Right hindlimb (tissue), 1 donor: ENCODE data around the gene ENTHD1.

ENCODE experiments used
- DNase-seq: peaks from one replicate; pipeline ENCODE4 v3.0.0-alpha.2; 2018

Gene ENTHD1

GRCh38 chr22:39729141-39729934 lies 164.2 kb downstream of the ENTHD1 start:
- no peak for DNase-seq

GRCh38 chr22:39728236-39728860 lies 165.2 kb downstream of the ENTHD1 start:
- DNase-seq, result no peak

DNA sequence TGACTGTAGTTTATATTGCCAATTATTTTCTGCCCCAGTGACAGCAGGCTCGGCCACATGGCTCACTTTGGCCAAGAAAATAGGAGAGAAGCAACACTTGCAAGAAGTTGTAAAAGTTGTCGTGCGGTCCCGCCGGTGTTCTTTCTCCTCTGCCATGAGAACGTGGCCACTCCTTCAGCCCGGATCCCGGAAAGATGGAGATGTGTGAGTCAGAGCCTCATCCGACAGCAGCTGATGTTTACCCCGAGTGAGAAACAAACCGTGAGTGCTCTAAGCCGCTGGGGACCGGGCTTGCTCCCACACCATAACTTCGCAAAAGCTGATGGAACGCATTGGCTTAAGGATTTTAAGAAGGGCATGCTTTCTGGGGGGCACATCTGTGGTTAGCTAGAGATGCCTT lies 166.0 kb downstream of the ENTHD1 start:
- no peak for DNase-seq

GRCh38 chr22:39725351-39726035 lies 168.1 kb downstream of the ENTHD1 start:
- DNase-seq, result no peak

GRCh38 chr22:39724857-39725256 lies 168.7 kb downstream of the ENTHD1 start:
- DNase-seq, result no peak

DNA sequence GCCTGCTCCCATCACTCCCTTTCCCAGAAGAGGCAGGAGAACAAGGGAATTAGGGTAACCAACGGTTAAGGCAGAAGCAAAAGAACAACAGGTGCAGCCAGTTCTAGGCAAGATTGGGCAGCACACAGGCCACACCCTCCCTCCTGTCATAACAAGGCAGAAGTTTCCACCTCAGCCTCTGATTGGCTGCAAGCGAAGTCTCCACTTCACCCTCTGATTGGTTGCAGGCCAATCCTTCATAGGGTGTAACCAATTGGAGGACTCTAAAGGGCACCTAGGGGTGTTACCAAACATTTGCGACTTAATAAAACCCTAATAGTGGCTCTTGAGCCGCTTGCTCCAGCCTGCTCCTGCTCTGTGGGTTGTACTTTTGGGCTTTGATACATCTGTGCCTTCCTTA lies 169.2 kb downstream of the ENTHD1 start:
- DNase-seq, result no peak

DNA sequence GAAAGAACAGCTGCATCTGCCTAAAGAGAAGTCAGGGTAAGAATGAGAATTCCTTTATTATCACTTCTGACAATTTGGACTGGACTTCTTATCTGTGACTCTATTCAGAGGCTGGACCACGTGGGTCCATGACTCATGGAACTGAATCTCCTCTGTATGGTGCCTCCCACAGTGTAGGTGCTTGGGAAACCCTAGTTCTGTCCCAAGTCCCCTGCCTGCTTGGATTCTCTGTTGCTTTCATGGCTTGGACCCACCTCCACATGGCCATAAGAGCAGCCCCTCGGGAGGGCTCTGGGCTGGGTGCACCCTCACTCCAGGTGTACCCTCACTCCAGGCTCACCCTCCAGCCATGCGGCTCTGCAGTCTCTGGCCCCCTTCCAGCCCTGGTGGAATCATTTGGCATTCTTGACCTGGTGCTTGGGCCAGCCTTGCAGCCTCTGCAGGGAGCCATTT lies 169.6 kb downstream of the ENTHD1 start:
- no peak for DNase-seq

DNA sequence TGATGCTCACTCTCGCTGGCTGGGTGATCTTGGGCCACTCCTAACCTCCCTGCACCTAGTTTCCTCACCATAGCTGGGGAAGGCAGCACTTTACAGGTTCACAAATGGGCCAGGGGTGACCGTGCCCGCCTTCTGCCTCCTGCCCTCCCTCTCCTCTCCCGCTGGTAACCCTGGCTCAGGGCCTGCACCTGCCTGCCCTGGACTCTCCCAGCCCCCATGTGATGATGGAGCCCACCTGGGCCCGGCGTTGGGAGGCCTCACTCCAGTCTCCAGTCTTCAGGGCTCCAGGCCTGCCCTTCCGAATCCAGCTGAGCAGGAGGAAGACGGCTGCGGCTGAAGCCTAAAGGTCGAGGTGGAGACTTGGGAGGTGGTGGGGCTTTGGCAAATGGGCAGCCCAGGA lies 170.1 kb downstream of the ENTHD1 start:
- DNase-seq, result no peak

DNA sequence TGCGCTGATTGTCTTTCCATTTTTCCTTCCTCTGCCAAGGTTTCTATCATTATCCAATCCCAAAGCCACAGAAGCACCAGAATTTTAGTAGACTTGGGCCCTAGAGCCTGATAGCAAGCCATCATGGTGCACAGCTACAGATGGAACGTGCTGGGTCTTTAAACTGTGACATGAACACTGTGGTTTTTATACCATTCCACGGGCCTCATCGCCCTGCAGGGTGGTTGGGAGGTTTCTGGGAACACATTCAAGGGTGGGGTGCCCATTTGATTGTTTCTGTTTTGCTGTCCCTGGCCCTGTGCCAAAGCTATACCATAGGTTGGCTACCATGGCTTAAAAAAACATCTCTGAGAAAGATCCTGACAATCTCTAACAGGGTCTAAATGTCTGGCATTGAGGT lies 171.1 kb downstream of the ENTHD1 start:
- no peak for DNase-seq

DNA sequence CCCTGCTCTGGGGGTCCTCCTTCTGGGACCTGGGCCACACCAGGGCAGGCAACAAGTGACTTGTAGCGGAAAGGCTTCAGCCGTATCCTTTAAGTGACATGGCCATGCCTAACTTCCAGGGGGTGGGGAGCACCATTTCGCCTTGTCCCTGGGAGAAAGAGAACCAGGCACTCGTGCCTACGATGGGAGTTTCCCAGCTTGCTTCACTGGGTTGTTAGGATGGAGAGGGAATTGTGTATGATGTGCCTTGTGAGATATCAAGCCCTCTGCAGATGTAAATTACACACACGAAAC lies 171.6 kb downstream of the ENTHD1 start:
- DNase-seq, result no peak

DNA sequence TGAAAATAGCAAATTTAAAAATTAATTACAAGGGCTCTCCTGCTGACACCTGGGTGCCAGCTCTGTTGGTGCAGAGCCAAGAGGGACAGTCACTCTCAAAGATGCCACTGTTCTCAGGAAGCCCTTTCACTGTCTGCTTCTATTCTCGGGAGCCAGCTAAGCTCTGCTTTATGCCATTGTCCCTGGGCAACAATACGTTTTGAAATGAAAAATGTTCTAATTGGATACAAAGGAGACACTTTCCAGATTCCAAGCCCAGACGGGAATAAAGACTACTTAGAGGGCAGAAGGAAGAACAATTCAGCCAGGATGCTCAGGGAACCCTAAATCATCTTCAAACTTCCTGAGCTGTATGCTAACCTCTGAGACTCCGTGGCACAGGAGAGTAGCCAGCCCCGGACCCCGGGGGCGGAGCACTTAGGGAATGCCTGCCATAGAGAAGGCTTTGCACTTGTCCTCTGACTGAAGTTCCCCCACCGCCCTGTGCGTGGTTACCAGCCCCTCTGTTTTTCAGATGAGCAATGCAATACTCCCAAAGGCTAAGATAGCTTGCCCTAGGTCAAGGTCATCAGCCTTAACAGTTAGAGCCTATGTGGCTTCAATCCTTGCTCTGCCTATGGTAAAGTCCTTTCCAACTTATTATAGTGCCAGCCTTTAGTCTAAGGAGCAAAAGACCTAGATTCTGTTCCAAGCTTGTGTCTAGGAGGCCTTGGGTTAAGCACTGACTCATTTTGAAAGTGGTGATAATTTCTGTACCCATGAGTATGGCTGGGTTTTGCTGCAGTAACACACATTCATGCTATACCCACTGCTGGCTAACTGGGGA lies 172.1 kb downstream of the ENTHD1 start:
- no peak for DNase-seq

- no peak for DNase-seq
Measured at GRCh38 chr22:39719559-39720450, 173.8 kb downstream of the ENTHD1 start.

DNA sequence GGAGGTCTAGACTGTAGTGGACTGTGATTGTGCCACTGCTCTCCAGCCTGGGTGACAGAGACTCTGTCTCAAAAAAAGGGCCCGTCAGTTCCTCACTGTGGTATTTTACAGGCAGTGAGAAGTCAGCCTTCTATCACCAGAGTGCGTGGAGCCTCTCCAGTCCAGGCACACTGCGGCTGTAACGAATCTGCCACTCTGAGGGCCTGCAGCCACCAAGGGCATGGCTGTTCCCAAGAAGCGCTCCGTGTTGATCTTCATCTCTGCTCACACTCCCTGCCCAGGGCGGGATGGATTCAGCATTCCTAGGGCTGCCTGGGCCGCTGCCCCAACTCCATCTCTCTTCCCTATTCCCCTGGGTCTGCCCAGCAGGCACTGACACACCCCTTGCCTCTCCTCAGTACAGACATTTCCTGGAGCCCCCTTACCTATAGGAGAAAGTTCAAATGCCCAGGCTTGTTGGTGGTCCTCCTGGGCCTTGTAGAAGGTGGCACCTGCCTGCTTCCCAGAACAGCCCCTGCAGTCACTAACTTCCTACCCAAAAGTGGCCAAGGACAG lies 174.6 kb downstream of the ENTHD1 start:
- no peak for DNase-seq

- DNase-seq, result no peak
Measured at GRCh38 chr22:39718206-39718605, 175.4 kb downstream of the ENTHD1 start.

DNA sequence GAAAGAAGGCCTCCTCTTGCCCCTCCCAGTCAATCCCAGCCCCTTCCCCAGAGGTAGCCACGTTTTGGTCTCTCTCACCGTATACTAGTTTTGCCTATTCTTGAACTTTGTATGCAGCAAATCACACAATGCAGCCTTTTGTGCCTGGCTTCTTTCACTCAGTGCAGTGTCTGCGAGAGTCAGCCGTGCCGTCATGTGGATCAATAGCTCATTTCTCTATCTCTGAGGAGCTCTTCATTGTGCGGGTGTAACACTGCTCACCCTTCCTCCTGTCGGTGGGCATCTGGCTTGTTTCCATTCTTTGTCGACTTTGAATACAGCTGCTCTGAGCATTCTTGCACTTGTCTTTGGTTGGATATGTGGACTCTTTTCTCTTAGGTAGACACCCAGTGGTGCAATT lies 176.5 kb downstream of the ENTHD1 start:
- no peak for DNase-seq

DNA sequence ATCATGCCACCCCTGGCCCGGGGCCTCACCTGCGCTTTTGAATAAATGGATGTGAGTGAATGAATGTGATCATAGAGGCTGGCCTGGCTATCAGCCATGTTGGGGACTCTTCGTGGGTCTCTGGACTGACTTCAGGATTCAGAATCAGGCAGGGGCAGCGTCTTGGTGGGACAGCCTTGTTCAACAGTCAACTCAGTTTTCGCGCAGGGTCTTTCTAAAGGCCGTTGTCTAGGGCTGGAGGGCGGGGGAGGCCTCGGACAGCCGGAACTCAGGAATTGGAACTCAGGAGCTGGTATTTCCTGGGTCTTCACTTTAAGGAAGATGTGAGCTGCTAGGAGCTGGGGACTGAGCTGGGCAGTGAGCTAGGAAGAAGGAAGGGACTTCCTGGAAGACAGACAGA lies 177.0 kb downstream of the ENTHD1 start:
- DNase-seq, result no peak

GRCh38 chr22:39715778-39716495 lies 177.6 kb downstream of the ENTHD1 start:
- DNase-seq, result no peak

GRCh38 chr22:39714321-39714720 lies 179.2 kb downstream of the ENTHD1 start:
- no peak for DNase-seq

DNA sequence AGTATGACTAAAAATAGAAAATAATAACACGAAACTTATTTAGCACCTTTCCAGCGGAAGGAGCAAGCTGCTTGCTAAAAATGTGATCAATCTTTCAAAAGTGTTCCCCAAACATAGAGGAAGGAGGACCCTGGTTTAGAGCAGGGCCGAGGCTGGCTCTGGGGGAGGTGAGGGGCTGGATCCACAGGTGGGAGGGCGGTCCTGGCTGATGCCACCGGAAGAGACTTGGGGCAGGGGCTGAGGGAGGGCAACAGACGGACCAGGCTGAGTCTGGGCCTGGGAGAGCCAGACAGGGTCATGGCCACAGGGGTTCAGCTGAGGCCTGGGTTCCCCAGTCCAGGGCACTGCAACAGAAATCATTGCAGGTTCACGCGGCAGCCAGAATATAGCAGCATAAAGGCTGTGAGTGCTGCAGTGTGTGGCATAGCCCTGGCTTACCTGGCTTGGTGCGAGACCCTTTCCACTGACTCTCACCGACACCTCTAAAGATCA lies 179.7 kb downstream of the ENTHD1 start:
- DNase-seq, result no peak

- no peak for DNase-seq
Measured at GRCh38 chr22:39712751-39713525, 180.6 kb downstream of the ENTHD1 start.
